ENCODE data around the gene FRMD1.

FRMD1 gene

DNA sequence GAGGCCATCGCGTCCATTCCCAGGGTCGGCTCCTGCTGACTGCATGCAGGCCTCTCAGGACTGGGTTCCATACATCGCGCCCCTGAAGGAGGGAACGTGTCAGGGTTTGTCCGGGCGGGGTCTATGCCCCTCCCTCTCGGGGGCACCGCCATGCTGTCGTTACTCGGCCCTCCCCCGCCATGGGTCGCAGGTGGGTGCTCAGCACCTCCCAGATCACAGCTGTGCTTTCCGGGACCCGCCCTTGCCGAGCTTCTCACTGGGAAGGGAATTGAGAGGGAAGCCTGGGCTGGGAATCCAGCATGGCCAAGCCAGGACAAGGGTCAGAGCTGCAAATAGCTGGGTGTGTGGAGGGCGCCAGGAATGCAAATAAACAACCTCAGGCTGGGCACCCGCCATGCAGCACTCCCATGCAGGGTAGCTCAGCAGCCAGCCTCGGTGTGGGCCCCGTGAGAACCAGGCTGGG lies at the start of gene FRMD1:
FRMD1 (minus strand) TSS at position 270 of the 463 bp plus-strand sequence; CDS start at position 152, 118 bp downstream.
- no peak for DNase-seq (ENCODE audit: low spot score)

GRCh38 chr6:168128006-168128630 lies 49.1 kb upstream of the FRMD1 start:
- no peak for DNase-seq (ENCODE audit: low spot score)

- no peak for DNase-seq (ENCODE audit: low spot score)
Observed at GRCh38 chr6:168127384-168127868, 48.4 kb upstream of the FRMD1 start.

GRCh38 chr6:168126566-168127383 lies 47.8 kb upstream of the FRMD1 start:
- no peak for DNase-seq (ENCODE audit: low spot score)

- DNase-seq (ENCODE audit: low spot score): no peak
Observed at GRCh38 chr6:168125429-168126001, 46.5 kb upstream of the FRMD1 start.

GRCh38 chr6:168124921-168125320 lies 45.9 kb upstream of the FRMD1 start:
- no peak for DNase-seq (ENCODE audit: low spot score)

DNA sequence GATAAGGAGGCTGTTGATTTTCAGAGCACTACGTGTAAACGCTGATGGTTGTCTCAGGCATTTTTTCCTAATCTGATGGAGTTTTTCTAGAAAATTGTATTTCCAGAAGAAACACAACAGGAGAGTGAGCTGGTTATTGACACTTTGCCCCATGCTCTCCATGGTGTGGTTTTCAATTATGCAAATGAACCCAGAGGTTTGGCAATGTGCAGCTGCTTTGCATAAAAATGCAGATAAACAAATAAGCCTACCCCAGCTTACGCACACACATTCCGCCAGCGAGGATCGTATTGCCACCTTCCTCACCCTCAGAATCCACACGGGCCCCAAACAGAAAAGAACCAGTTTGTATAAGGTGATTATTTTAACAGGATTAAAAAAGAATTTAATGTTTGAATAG lies 45.1 kb upstream of the FRMD1 start:
- no peak for DNase-seq (ENCODE audit: low spot score)

DNA sequence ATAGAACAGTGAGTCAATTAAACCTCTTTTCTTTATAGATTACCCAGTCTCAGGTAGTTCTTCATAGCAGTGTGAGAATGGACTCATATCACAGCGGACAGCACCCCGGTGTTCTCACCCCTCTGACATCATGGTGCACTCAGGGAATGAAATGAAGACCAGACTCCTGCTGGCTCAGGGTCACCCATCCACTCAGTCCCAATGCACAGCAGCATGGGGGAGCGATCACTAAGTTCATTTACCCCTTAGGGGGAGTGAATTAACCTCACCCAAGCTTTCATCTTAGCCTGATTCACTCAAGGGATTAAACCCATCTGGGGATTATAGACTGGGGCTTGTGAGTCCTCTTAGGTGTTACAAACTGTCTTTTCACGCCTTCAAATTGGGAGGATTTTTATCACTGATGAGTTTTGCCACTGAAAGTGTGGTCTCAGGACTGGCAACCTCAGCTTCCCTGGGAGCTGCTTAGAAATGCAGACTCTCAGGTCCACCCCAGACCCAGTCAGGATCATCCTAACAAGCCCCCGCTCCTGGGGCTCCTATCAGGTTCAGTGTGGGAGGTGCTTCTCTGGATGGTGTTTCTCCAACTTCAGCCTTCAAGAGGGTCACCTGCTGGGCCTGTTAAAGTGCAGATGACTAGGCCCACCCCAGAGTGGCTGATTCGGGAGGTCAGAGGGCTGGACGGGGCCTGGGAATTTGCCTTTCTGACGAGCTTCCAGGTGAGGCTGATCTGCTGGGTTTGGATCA lies 44.3 kb upstream of the FRMD1 start:
- no peak for DNase-seq (ENCODE audit: low spot score)

DNA sequence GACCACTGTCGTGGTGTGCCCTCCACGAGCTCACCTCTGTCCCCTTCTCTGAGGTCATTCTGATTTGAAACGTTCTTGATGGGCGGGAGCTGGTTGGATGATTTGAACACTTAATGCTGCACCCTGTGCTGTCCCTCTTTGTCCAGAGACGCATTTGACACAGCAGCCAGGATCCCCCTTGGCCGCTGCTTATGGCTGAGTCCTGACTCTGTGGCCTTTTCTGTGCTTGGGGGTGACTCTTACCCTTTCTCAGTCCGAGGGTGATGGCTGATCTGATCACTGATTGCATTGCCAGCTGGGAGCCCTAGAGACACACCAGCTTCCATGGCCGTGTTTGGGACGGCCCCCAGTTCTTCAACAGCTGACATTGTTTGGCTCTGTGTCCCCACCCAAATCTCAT lies 43.5 kb upstream of the FRMD1 start:
- DNase-seq (ENCODE audit: low spot score): no peak

DNA sequence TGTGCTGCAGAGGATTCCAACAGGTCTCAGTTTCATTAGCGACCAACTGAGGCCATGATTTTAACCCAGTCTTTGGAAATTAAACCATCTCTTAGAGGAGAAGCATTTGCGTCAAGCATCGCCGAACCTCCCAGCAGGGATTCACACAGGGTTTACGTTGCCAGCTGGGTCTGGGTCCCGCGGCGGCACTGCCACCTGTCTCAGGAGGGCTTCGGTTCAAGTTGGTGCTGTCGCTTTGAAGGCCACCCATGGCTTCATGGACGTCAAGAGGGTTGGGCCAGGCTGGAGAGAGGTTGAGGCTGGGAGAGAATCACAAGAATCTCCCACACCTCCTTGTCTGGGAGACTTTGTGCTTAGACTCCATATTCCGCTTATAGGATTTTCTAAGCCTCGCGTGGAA lies 43.0 kb upstream of the FRMD1 start:
- no peak for DNase-seq (ENCODE audit: low spot score)

DNA sequence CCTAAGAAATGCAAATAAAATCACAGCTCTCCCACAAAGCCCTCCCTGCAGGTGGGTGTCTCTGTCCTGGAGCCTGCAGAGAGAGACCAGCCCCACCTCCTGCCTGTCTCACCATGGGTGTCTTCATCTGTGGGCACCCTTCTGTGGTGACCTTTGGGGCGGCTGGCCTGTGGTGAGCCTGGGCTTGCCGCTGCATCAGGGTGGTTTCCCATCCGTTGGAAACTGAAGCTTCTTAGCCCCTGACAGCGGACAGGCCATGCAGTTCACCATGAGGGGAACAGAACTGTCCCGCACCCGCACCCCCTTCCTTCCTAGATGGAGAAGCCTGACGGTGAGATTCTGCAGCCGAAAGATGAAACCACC lies 42.3 kb upstream of the FRMD1 start:
- no peak for DNase-seq (ENCODE audit: low spot score)

GRCh38 chr6:168120390-168121302 lies 41.6 kb upstream of the FRMD1 start:
- no peak for DNase-seq (ENCODE audit: low spot score)

GRCh38 chr6:168119539-168119938 lies 40.5 kb upstream of the FRMD1 start:
- no peak for DNase-seq (ENCODE audit: low spot score)

DNA sequence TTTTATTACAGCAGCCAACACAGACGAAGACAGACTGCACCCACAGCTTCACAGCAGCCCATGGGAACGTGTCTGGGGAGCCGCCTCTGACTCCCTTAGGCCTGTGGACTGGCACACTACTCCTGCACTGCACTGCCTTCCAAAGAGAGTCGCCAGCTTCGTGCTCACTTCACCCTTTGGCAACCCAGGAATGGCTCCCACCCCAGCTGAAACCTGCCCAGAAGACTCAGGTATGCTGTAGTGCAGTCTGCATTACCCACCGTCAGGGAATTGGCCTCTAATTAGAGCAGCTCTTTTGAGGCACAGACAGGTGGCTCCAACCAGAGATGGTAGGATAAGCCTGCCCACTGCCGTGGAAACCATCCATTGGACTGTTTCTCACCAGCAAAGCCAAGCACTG lies 39.9 kb upstream of the FRMD1 start:
- no peak for DNase-seq (ENCODE audit: low spot score)

- DNase-seq (ENCODE audit: low spot score): no peak
Observed at GRCh38 chr6:168117942-168118341, 38.9 kb upstream of the FRMD1 start.

GRCh38 chr6:168116975-168117899 lies 38.2 kb upstream of the FRMD1 start:
- DNase-seq (ENCODE audit: low spot score): no peak

- DNase-seq (ENCODE audit: low spot score): no peak
Observed at GRCh38 chr6:168116438-168116974, 37.5 kb upstream of the FRMD1 start.

DNA sequence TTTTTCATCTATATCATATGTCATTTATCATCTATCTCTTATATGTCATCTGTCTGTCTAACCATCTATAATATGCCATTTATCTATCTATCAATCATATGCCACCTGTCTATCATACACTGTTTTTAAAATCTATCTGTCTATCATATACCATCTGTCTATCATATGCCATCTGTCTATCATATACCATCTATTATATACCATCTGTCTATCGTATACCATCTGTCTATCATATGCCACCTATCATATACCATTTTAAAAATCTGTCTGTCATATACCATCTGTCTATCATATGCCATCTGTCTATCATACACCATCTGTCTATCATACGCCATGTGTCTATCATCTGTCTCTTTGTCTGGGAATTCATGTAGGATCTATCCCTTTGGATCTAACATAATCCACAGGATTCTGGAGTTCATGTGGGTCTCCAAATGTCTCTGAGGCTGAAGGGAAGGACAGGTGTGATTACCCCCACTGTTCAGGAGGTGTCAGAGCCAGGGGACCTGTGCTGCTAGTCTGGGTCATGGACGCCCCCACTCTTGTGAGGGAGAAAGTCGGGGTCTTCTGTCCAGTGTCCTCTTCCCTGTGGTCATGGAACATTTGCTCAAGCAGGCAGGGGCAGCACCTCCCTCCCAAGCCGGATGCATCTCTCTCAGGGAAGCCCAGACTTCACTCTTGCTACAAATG lies 36.9 kb upstream of the FRMD1 start:
- DNase-seq (ENCODE audit: low spot score): no peak

DNA sequence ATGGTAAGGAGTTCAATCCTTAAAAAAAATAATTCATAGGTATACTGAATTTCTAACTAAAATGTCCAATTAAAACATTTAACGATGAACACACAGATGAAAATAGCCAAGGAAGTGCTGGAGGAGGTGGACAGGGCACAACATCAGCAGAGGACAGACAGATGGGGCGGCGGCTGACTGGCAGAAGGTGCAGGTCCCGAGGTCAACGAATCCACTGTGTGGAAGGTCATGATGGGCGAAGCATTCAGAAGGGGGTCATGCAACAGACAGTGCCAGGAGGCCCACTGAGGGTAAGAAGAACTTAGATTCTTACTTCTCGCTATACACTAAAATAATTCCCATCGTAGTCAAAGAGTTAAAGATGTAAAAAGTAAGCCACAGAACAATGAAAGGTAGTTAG lies 34.2 kb upstream of the FRMD1 start:
- no peak for DNase-seq (ENCODE audit: low spot score)
